NCI-H1105 (cell line): ENCODE data around the gene SHANK3.
"Not testable (repeated sequence)": the region's sequence is repeated elsewhere in the genome, so short reads cannot be mapped to it uniquely, and the experiment has no call there.

Experiments used
- DNase-seq: peaks from one replicate; lab custom pipeline; 2025; lab: John Stamatoyannopoulos, UW

SHANK3 gene

GRCh38 chr22:50672471-50673230 is at the start of gene SHANK3:
Gene SHANK3 (plus strand): TSS chr22:50672823.
- DNase-seq: no peak

GRCh38 chr22:50624347-50625130 is 48.1 kb upstream of the SHANK3 start:
- DNase-seq: no peak

GRCh38 chr22:50625131-50625567 is 47.5 kb upstream of the SHANK3 start:
- DNase-seq: no peak

GRCh38 chr22:50625568-50626313 is 46.9 kb upstream of the SHANK3 start:
- DNase-seq: no peak

- DNase-seq: no peak
These were observed 46.2 kb upstream of the SHANK3 start for GRCh38 chr22:50626314-50626849.

GRCh38 chr22:50626850-50627641 is 45.6 kb upstream of the SHANK3 start:
- no peak for DNase-seq

- DNase-seq: peak; percentile 57
These were observed 44.7 kb upstream of the SHANK3 start, which contains the start of gene ARSA for GRCh38 chr22:50627642-50628542. Gene ARSA (minus strand): TSS chr22:50628152. CDS start chr22:50627779, 373 bp downstream.

GRCh38 chr22:50628543-50629134 is 44.0 kb upstream of the SHANK3 start:
- no peak for DNase-seq

- no peak for DNase-seq
These were observed 42.2 kb upstream of the SHANK3 start for GRCh38 chr22:50630376-50630775.

- no peak for DNase-seq
These were observed 39.5 kb upstream of the SHANK3 start for GRCh38 chr22:50633086-50633485.

- DNase-seq: no peak
These were observed 38.9 kb upstream of the SHANK3 start for GRCh38 chr22:50633771-50634170.

- DNase-seq: no peak
These were observed 37.0 kb upstream of the SHANK3 start for GRCh38 chr22:50635591-50635990.

GRCh38 chr22:50640296-50640695 is 32.3 kb upstream of the SHANK3 start:
- not testable (repeated sequence) for DNase-seq

- DNase-seq: no peak
These were observed 31.6 kb upstream of the SHANK3 start for GRCh38 chr22:50640857-50641647.

GRCh38 chr22:50641696-50642607 is 30.7 kb upstream of the SHANK3 start:
- no peak for DNase-seq

GRCh38 chr22:50643021-50643820 is 29.4 kb upstream of the SHANK3 start:
- DNase-seq: not testable (repeated sequence)

GRCh38 chr22:50643821-50644101 is 28.9 kb upstream of the SHANK3 start:
- not testable (repeated sequence) for DNase-seq
